ENCODE data around the gene SUN2.

The SUN2 gene

DNA sequence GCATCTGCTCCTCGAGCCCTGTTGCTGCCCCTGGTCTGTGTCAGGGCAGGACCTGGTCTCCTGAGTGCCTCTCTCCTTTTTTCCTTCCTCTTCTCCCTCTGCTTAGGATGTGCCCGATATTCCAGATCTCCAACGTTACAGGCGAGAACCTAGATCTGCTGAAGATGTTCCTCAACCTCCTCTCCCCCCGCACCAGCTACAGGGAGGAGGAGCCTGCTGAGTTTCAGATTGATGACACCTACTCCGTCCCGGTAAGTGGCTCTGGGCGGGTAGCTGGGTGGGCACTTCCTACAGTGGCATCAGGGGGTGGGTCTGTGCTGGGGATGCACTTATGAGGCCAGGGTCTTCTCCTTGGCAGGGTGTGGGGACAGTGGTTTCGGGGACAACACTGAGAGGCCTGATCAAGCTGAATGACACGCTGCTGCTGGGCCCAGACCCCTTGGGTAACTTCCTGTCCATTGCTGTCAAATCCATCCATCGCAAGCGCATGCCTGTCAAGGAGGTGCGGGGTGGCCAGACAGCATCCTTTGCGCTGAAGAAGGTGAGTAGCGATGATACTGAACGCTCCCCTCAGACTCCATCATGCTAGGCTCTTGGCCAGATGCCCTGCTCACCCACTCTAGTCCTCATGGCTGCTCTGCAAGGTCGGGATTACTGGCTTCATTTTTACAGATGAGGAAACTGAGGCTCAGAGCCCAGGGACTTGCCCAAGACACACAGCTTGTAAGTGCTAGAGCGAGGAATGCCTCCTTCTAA is 29.7 kb downstream of the SUN2 start:
- TF ChIP-seq, protein P1, sequence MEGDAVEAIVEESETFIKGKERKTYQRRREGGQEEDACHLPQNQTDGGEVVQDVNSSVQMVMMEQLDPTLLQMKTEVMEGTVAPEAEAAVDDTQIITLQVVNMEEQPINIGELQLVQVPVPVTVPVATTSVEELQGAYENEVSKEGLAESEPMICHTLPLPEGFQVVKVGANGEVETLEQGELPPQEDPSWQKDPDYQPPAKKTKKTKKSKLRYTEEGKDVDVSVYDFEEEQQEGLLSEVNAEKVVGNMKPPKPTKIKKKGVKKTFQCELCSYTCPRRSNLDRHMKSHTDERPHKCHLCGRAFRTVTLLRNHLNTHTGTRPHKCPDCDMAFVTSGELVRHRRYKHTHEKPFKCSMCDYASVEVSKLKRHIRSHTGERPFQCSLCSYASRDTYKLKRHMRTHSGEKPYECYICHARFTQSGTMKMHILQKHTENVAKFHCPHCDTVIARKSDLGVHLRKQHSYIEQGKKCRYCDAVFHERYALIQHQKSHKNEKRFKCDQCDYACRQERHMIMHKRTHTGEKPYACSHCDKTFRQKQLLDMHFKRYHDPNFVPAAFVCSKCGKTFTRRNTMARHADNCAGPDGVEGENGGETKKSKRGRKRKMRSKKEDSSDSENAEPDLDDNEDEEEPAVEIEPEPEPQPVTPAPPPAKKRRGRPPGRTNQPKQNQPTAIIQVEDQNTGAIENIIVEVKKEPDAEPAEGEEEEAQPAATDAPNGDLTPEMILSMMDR (IDR thresholded peaks at IDR 0.05; ENCODE audit: low read depth, low read length, missing control alignments): no peak
- no peak overlapping the region for H3K4me3 ChIP-seq (ENCODE audit: low read depth, low read length)
- no peak for DNase-seq (ENCODE audit: low read depth)

DNA sequence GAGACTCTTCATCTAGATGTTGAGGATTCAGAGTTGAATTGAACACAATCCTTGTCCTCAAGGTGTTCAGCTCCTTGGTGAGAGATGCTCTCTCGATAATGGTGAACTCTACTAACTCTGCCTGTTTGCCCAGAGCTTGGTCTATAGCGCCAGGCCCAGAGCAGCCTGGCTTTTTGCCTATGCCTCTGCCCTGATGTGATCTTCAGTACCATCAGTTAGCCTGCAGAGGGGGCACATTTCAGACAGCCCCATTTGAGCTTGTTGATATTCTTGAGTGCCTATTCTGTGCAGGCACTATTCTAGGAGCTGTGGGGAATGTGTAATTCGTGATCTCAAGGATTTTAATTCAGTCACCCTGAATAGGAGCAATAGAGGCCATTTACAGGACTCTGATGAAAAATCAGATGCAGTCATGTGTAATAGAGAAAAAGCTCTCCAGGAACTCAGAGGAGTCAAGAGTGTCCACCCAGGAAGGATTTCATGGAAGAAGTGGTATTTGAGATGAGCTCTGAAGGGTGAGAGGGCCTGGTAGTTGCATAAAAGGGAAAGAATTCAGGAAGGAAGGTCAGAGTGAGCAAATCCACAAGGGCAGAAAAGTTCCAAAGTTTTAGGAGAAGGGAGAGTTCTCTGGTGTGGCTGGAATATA is 30.7 kb downstream of the SUN2 start:
- H3K4me3 ChIP-seq (ENCODE audit: low read depth, low read length): no peak overlapping the region

DNA sequence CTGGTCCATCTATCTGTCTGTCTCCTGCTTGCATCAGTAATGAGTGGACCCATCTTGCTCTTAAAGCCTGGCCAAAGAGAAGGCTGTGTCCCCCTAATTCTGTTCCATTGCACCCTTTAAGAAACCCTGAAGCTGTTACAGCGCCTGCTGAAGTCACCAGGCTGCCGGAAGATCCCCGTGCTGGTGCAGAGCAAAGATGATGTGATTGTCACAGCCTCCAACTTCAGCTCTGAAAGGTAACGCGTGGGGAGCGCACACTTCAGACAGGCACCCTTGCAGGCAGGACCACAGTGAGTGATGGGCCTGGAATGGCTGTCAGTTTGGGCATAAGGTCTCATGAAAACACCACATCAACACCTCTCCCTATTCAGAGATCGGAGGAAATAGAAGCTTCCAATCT is 31.6 kb downstream of the SUN2 start:
- DNase-seq (ENCODE audit: low read depth): no peak
- H3K4me3 ChIP-seq (ENCODE audit: low read depth, low read length): no peak overlapping the region
- TF ChIP-seq, protein P1 (IDR thresholded peaks at IDR 0.05; ENCODE audit: low read depth, low read length, missing control alignments): no peak

More for the DNA sequence above, 30.7 kb downstream of the SUN2 start:
- TF ChIP-seq, protein P1 (IDR thresholded peaks at IDR 0.05; ENCODE audit: low read depth, low read length, missing control alignments): peak; percentile 41
- no peak for DNase-seq (ENCODE audit: low read depth)

DNA sequence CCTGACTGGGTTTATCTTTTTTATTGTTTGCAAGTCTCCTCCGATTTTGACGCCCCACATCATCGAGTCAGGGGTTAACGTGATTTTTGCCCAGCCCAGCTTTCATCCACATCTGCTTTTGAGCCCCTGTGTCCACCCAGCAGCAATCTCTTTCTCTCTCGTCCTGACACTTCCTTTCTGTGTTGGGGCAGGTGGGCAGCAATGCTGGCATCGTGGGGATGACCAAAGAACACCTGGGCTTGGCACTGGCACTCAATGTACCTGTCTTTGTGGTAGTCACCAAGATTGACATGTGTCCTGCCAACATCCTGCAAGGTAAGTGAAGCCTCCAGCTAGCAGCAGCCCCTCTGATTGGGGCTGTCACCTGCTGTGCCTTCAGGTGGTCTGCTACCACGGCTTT is 34.2 kb downstream of the SUN2 start:
- no peak overlapping the region for H3K4me3 ChIP-seq (ENCODE audit: low read depth, low read length)
- no peak for DNase-seq (ENCODE audit: low read depth)
- TF ChIP-seq, protein P1 (IDR thresholded peaks at IDR 0.05; ENCODE audit: low read depth, low read length, missing control alignments): no peak

DNA sequence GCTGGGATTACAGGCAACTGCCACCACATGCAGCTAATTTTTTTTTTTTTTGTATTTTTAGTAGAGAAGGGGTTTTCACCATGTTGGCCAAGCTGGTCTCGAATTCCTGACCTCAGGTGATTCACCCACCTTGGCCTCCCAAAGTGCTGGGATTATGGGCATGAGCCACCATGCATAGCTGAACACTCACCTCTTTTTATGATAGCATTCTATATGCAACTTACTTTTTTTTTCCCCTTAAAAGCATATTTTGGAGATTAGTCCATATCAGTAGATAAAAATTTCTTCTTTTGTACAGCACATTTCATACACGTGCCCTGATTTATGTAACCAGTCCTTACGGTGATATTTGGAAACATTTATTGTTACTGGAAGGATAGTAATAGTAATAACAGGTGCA is 35.4 kb downstream of the SUN2 start:
- no peak overlapping the region for H3K4me3 ChIP-seq (ENCODE audit: low read depth, low read length)
- DNase-seq (ENCODE audit: low read depth): no peak
- TF ChIP-seq, protein P1 (IDR thresholded peaks at IDR 0.05; ENCODE audit: low read depth, low read length, missing control alignments): no peak

DNA sequence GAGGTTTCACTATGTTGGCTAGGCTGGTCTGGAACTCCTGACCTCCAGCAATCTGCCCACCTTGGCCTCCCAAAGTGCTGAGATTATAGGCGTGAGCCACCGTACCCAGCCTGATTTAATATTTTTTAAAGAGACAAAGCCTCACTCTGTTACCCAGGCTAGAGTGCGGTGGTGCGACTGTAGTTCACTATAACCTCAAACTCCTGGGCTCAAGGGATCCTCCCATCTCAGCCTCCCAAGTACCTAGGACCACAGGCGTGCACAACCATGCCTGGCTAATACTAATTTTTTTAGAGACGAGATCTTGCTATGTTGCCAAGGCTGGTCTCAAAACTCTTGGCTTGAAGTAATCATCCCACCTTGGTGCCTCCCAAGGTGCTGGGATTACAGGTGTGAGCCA is 36.6 kb downstream of the SUN2 start:
- TF ChIP-seq, protein P1 (IDR thresholded peaks at IDR 0.05; ENCODE audit: low read depth, low read length, missing control alignments): no peak
- no peak overlapping the region for H3K4me3 ChIP-seq (ENCODE audit: low read depth, low read length)
- no peak for DNase-seq (ENCODE audit: low read depth)
